ENCODE measurements around the gene EXOC3L1. TPM values are rescaled to one million over a fixed set of nuclear protein-coding genes. Genes with fewer than 3 reads are reported as not detected.

The EXOC3L1 gene
- polyA plus RNA-seq, 3 donors = 6.5 to 7.2 (median 6.7) TPM

GRCh38 chr16:67199808-67200198, 9.9 kb upstream of the EXOC3L1 start:
- no peak for DNase-seq

- DNase-seq = no peak
These were observed 9.3 kb upstream of the EXOC3L1 start, which contains the start of gene ELMO3 for GRCh38 chr16:67199011-67199807. Gene ELMO3 (plus strand): TSS chr16:67199131. CDS start chr16:67199327, 196 bp downstream.

GRCh38 chr16:67198238-67198734, 8.3 kb upstream of the EXOC3L1 start:
- no peak for DNase-seq

GRCh38 chr16:67197704-67198103, 7.8 kb upstream of the EXOC3L1 start:
- no peak for DNase-seq

GRCh38 chr16:67196881-67197280, 6.9 kb upstream of the EXOC3L1 start:
- DNase-seq = no peak

- no peak for DNase-seq
These were observed 5.7 kb upstream of the EXOC3L1 start for GRCh38 chr16:67195676-67196075.

GRCh38 chr16:67194260-67194659, 4.3 kb upstream of the EXOC3L1 start:
- no peak for DNase-seq

- DNase-seq = no peak
These were observed 3.6 kb upstream of the EXOC3L1 start for GRCh38 chr16:67193536-67193935.

- no peak for DNase-seq
These were observed 2.9 kb upstream of the EXOC3L1 start for GRCh38 chr16:67192781-67193361.

GRCh38 chr16:67191995-67192681, 2.2 kb upstream of the EXOC3L1 start, which contains the start of gene E2F4:
Gene E2F4 (plus strand): TSS chr16:67192155. CDS start chr16:67192228, 73 bp downstream.
- DNase-seq = peak; percentile 91

GRCh38 chr16:67191411-67191994, 1.6 kb upstream of the EXOC3L1 start:
- no peak for DNase-seq

- no peak for DNase-seq
These were observed 788 bp upstream of the EXOC3L1 start for GRCh38 chr16:67190448-67191399.

GRCh38 chr16:67188798-67189197, 1.1 kb downstream of the EXOC3L1 start:
- no peak for DNase-seq

GRCh38 chr16:67188323-67188722, 1.6 kb downstream of the EXOC3L1 start:
- no peak for DNase-seq

GRCh38 chr16:67187175-67187890, 2.6 kb downstream of the EXOC3L1 start:
- DNase-seq = no peak

GRCh38 chr16:67186550-67186950, 3.4 kb downstream of the EXOC3L1 start:
- no peak for DNase-seq

- DNase-seq = no peak
These were observed 4.2 kb downstream of the EXOC3L1 start for GRCh38 chr16:67185651-67186134.

- DNase-seq = peak; percentile 91
These were observed 4.8 kb downstream of the EXOC3L1 start for GRCh38 chr16:67184995-67185650.

GRCh38 chr16:67184453-67184994, 5.4 kb downstream of the EXOC3L1 start:
- no peak for DNase-seq

All from renal pelvis (tissue), 4 donors.